Effector memory CD4-positive, alpha-beta T cell (primary cell): ENCODE data around the gene TM7SF3.
"Not testable (repeated sequence)": the region's sequence is repeated elsewhere in the genome, so short reads cannot be mapped to it uniquely, and the experiment has no call there.

Source experiments
- DNase-seq, 3 donors: peaks; one replicate each; pipeline ENCODE4 v3.0.0-alpha.2; 2020
- H3K27ac ChIP-seq: 2 replicates; pipeline ENCODE4 v1.7.0; 2013; ENCODE audit warnings: mild to moderate bottlenecking, low read length, moderate library complexity; ENCODE audit not compliant: insufficient read depth, poor library complexity, severe bottlenecking
- H3K27me3 ChIP-seq: replicated peaks from 2 replicates; pipeline ENCODE4 v1.7.0; 2013; ENCODE audit warnings: mild to moderate bottlenecking, low read length; ENCODE audit not compliant: insufficient read depth, control insufficient read depth, poor library complexity, severe bottlenecking
- H3K36me3 ChIP-seq: 2 replicates; pipeline ENCODE4 v1.7.0; 2013; ENCODE audit warnings: mild to moderate bottlenecking, low read length, moderate library complexity; ENCODE audit not compliant: control insufficient read depth, insufficient read depth
- H3K4me1 ChIP-seq: 2 replicates; pipeline ENCODE4 v1.7.0; 2013; ENCODE audit warnings: low read length, mild to moderate bottlenecking; ENCODE audit not compliant: control insufficient read depth, insufficient read depth, poor library complexity, severe bottlenecking
- H3K4me3 ChIP-seq: 2 replicates; pipeline ENCODE4 v1.7.0; 2013; ENCODE audit warnings: low read length, low read depth, mild to moderate bottlenecking; ENCODE audit not compliant: insufficient read depth, poor library complexity, severe bottlenecking
- H3K9me3 ChIP-seq: 2 replicates; pipeline ENCODE4 v1.7.0; 2013; ENCODE audit warnings: mild to moderate bottlenecking, low read length, moderate library complexity; ENCODE audit not compliant: control insufficient read depth

Gene TM7SF3

GRCh38 chr12:27017163-27017823 lies 3.1 kb upstream of the TM7SF3 start:
- H3K27ac ChIP-seq, H3K36me3 ChIP-seq, H3K4me3 ChIP-seq, DNase-seq, H3K27me3 ChIP-seq, H3K9me3 ChIP-seq: not testable (repeated sequence)
- H3K4me1 ChIP-seq = peaks cover 23% of the 10 kb centered on the region

- Histone ChIP-seq H3K36me3 (no peaks in the 10 kb centered on the region), H3K4me1 (peaks cover 23% of the 10 kb centered on the region), H3K4me3 (peak overlapping the region; percentile 10), H3K27ac (peak overlapping the region; percentile 89), H3K9me3 (no peaks in the 10 kb centered on the region), H3K27me3 (no peaks in the 10 kb centered on the region)
- no peak for DNase-seq
Measured at GRCh38 chr12:27015730-27016076, 1.5 kb upstream of the TM7SF3 start.

DNA sequence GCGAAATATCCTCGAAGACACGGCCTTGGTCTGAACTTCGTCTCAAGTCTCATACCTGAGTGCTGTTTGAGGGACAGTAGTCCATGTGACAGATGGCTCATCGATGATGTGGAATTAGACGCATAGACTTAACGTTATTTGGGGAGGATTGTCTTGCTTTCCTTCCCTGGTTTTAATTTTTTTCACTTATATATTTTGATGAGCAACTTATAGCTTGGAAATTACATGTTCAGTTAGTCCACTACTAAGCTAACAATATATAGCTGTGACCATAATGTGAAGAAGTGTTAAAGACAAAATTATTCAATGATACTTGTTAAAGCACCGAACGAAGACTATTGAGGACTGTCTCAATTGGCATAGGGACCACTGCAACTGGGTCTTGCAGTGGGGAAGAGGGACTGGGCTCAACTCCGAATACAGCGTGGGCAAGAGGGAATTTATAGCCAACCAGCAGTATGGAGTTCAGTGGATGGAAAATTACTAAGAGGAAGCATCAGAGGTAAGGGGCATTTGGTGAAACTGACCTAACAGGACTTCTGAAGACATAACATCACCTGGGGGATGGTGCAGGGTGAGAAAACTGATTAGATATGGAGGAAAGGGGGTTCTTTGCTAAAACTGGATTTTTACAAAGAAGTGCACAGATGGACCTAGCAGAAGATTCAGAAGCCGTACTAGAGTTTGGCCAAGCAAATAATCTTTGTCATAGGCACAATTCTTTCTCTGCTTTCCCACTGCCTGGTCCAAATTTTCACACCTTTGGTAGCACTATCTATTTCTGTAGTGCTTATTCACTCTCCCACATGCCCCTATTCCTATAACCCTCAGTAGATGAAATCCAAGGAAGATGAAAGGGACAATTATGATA lies 910 bp upstream of the TM7SF3 start:
- DNase-seq = peak in 1 of 3 donors; percentile 9
- peaks cover 23% of the 10 kb centered on the region for H3K4me1 ChIP-seq

GRCh38 chr12:27013611-27014084 lies 536 bp downstream of the TM7SF3 start:
- H3K36me3 ChIP-seq = no peaks in the 10 kb centered on the region
- peak overlapping the region; percentile 88 for H3K4me3 ChIP-seq
- peaks cover 23% of the 10 kb centered on the region for H3K4me1 ChIP-seq
- H3K27ac ChIP-seq = peak overlapping the region; percentile 89
- H3K27me3 ChIP-seq = no peaks in the 10 kb centered on the region
- DNase-seq = no peak
- no peaks in the 10 kb centered on the region for H3K9me3 ChIP-seq

More for the DNA sequence above, 910 bp upstream of the TM7SF3 start:
- Histone ChIP-seq H3K36me3 (no peaks in the 10 kb centered on the region), H3K9me3 (no peaks in the 10 kb centered on the region), H3K27me3 (no peaks in the 10 kb centered on the region), H3K27ac (peak overlapping the region; percentile 89), H3K4me3 (peak overlapping the region; percentile 88)

DNA sequence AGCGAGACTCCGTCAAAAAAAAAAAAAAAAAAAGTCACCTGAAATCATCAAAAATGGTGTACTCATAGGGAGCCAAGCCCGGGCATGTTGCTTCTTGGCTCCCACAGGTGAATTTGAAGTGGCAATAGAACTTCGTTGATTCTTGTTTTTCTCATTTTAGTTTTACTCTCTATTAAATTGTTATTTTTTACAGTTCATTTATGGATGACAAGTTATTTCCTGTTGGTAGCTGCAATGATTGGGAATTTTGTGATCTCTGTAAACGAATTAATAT lies 1.3 kb downstream of the TM7SF3 start:
- DNase-seq = no peak
- no peak overlapping the region for H3K4me3 ChIP-seq
- H3K27ac ChIP-seq = no peak overlapping the region
- H3K9me3 ChIP-seq = no peaks in the 10 kb centered on the region
- H3K36me3 ChIP-seq = no peaks in the 10 kb centered on the region
- peaks cover 23% of the 10 kb centered on the region for H3K4me1 ChIP-seq
- no peaks in the 10 kb centered on the region for H3K27me3 ChIP-seq

DNA sequence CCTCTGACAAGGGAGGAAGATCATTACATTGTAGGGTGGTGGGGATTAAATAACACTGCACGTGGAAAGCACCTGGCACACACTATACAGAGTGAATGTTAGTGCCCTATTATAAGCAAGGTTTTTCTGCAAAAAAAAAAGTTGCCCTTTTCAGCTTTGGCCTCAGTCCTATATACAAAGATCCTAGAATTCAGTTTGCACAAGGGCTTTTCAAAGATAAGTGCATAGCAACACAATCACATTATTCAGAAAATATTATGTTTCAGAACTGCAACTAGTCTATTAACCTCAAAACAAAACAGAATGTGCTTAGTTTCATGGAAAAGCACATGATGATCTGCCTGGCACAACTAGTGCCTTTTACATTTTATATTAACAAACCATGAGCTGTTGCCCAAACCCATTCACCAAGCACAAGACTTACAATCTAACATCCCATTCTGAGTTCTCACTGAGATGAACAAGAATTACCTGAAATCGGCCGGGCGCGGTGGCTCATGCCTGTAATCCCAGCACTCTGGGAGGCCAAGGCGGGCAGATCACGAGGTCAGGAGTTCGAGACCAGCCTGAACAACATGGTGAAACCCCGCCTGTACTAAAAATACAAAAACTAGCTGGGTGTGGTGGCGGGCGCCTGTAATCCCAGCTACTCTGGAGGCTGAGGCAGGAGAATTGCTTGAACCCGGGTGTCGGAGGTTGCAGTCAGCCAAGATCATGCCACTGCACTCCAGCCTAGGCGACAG lies 1.8 kb downstream of the TM7SF3 start:
- H3K27me3 ChIP-seq = no peaks in the 10 kb centered on the region
- H3K4me3 ChIP-seq = no peak overlapping the region
- DNase-seq = no peak
- peaks cover 23% of the 10 kb centered on the region for H3K4me1 ChIP-seq
- no peaks in the 10 kb centered on the region for H3K9me3 ChIP-seq
- H3K36me3 ChIP-seq = no peaks in the 10 kb centered on the region
- H3K27ac ChIP-seq = no peak overlapping the region

DNA sequence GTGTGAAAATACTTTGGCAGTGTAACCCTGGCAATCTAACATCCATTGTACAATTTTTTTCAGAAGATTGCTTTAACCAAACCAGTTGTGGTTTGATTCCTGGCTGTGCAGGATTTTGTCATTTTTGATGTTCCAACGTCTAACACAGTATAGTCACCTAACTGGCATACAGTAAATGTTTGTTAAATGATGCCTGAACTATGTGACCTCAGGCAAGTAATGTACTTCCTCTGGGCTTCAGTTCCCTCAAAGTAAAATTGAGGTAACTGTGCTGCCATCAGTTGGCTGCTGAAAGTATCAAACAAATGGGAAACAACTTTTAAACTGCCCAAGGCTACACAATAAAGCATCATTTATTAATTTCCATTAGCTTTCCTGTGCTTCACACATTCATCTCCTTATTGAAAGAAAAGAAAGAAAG lies 4.3 kb downstream of the TM7SF3 start:
- Histone ChIP-seq H3K27ac (no peak overlapping the region), H3K36me3 (no peaks in the 10 kb centered on the region), H3K27me3 (no peaks in the 10 kb centered on the region), H3K4me1 (peaks cover 15% of the 10 kb centered on the region), H3K4me3 (no peak overlapping the region), H3K9me3 (no peaks in the 10 kb centered on the region)
- DNase-seq = no peak

- DNase-seq = no peak
- no peaks in the 10 kb centered on the region for H3K36me3 ChIP-seq
- no peak overlapping the region for H3K27ac ChIP-seq
Measured at GRCh38 chr12:27008081-27008480, 6.1 kb downstream of the TM7SF3 start.

DNA sequence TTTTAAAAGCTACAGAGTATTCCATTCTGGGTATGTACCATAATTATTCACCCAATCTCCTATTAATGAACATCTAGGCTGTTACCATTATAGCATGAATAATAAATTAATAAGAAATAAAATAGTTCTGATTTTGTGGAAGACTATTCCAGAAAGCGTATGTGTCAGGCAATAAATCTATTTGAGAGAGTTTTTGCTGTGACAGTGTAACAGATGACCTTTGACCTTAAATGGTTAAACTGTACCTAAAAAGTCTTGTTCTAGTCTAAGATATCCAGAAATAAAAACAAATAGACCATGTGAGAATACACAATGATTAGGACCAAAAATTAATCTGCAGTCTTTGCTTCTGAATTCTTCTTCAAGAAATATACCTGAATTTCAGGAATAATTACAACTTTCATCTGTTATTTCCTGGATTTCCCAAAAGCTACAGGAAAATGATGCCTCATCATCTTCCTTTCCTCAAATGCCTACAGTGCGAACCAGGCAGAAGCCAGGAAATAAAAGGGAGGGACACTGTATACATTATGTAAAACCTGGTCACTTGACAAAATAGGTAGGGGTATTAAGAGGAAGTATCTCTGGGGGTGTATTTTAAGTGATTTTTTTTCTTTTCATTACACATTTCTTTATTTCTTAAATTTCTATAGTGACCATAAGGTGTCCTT lies 7.3 kb downstream of the TM7SF3 start:
- no peak overlapping the region for H3K27ac ChIP-seq
- no peaks in the 10 kb centered on the region for H3K36me3 ChIP-seq
- H3K27me3 ChIP-seq = no peaks in the 10 kb centered on the region
- H3K4me1 ChIP-seq = no peaks in the 10 kb centered on the region
- no peaks in the 10 kb centered on the region for H3K9me3 ChIP-seq
- DNase-seq = no peak
- no peak overlapping the region for H3K4me3 ChIP-seq

More at GRCh38 chr12:27008081-27008480, 6.1 kb downstream of the TM7SF3 start:
- Histone ChIP-seq H3K27me3 (no peaks in the 10 kb centered on the region), H3K4me3 (no peak overlapping the region), H3K9me3 (no peaks in the 10 kb centered on the region), H3K4me1 (peaks cover 3% of the 10 kb centered on the region)
